Nephron progenitor cell (in vitro differentiated cells): ENCODE results near the gene URB1.

Source experiments
- DNase-seq: peaks from one replicate; pipeline ENCODE4 v3.0.0; 2021
- H3K27ac Mint-ChIP-seq: 2 replicates; pipeline ENCODE4 v1.8.0; 2021; ENCODE audit warnings: mild to moderate bottlenecking, moderate library complexity, mixed read lengths
- H3K27me3 Mint-ChIP-seq: 2 replicates; pipeline ENCODE4 v1.8.0; 2021; ENCODE audit warnings: mild to moderate bottlenecking, low read depth, mixed read lengths; ENCODE audit not compliant: poor library complexity
- H3K36me3 Mint-ChIP-seq: 2 replicates; pipeline ENCODE4 v1.8.0; 2021; ENCODE audit warnings: low read depth, mixed read lengths
- H3K4me1 Mint-ChIP-seq: 2 replicates; pipeline ENCODE4 v1.8.0; 2021; ENCODE audit warnings: mixed read lengths
- H3K4me3 Mint-ChIP-seq: 2 replicates; pipeline ENCODE4 v1.8.0; 2021; ENCODE audit warnings: mild to moderate bottlenecking, moderate library complexity, mixed read lengths
- H3K9me3 Mint-ChIP-seq: 2 replicates; pipeline ENCODE4 v1.8.0; 2021; ENCODE audit warnings: mild to moderate bottlenecking, moderate library complexity, mixed read lengths
- CTCF ChIP-seq: fragments of 200-600 bp; sonication (generic); IDR thresholded peaks from 2 replicates; pipeline ENCODE4 v1.5.0; 2021; ENCODE audit warnings: antibody characterized with exemption

URB1 gene

DNA sequence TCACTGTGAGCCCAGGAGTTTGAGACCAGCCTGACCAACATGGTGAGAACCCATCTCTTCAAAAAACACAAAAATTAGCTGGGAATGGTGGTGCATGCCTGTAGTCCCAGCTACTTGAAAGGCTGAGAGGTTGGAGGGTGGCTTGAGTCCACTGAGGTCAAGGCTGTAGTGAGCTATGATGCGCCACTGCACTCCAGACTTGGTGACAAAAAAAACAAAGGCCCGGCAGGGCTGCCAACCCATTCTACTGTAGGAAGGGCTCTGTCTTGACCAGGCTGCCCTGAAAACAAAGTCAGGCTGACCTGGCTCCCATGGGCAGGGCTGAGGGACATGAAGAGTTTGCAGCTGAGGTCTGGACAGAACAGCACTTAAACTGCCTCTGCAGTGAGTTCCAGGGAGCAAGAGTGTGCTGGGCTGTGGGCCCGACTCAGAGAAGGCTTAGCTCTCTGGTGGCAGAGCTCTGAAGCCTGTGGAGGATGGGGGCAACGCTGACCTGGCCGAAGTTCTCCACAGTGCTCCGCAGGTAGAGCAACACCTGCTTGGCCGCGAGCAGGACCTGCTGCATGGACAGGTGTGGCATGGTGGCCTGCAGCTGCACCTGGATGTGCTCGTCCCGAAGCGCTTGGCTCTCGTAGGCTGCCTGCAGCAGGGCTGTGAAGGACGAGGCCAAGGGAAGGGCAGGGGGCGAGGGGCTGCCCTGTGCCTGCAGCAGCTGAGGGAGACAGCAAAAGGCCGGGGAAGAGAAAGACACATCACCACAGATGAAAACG, 42.4 kb downstream of the URB1 start:
- Mint-ChIP-seq H3K36me3 (peaks cover 81% of the 10 kb centered on the region), H3K4me3 (no peak overlapping the region)

GRCh38 chr21:32349333-32349944, 43.4 kb downstream of the URB1 start:
- H3K4me1 Mint-ChIP-seq, result no peaks in the 10 kb centered on the region
- H3K27ac Mint-ChIP-seq, result no peak overlapping the region
- TF ChIP-seq CTCF, result no peak
- no peak for DNase-seq
- peaks cover 81% of the 10 kb centered on the region for H3K36me3 Mint-ChIP-seq
- H3K4me3 Mint-ChIP-seq, result no peak overlapping the region
- no peaks in the 10 kb centered on the region for H3K27me3 Mint-ChIP-seq
- peaks cover 9% of the 10 kb centered on the region for H3K9me3 Mint-ChIP-seq

More for the DNA sequence above, 42.4 kb downstream of the URB1 start:
- Mint-ChIP-seq H3K4me1 (no peaks in the 10 kb centered on the region), H3K27ac (no peak overlapping the region), H3K27me3 (no peaks in the 10 kb centered on the region), H3K9me3 (no peaks in the 10 kb centered on the region)
- no peak for DNase-seq
- no peak for TF ChIP-seq CTCF

DNA sequence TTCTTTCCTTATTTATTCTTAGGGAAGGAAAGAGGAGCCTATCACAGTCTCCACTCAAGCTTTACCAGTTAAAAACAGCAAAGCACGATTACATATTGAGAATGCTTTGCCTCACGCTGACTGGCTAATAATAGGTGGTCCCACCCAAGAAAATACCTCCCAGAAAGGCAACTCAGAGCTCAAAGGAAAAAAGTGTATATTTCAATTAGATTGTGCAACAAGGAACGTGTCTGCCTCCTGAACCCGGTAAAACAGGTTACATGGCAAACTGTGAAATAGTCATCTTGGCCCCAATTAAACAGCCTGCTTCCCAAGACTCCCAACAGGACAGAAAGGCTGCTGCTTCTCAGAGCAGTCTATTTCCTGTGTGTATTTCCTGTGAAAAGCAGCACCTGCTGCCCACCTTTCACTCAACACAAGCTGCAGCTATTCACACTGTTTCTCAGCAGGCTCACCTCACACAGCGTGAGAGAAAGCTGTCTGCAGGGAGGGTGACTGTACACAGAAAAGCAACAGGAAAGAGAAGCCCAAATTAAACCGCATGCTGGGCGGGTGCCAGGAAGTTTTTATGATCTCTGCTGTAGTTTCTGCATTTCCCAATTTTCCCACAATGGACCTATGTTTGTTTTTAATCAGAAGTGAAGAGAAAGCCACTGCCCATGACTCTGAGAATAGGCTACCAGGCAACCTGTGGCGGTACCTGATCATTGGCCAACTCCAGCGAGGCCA, 44.0 kb downstream of the URB1 start:
- peak overlapping the region; percentile 45 for H3K27ac Mint-ChIP-seq
- H3K36me3 Mint-ChIP-seq, result peaks cover 81% of the 10 kb centered on the region
- peaks cover 13% of the 10 kb centered on the region for H3K9me3 Mint-ChIP-seq
- DNase-seq, result no peak
- no peaks in the 10 kb centered on the region for H3K27me3 Mint-ChIP-seq
- no peaks in the 10 kb centered on the region for H3K4me1 Mint-ChIP-seq
- H3K4me3 Mint-ChIP-seq, result no peak overlapping the region
- no peak for TF ChIP-seq CTCF

DNA sequence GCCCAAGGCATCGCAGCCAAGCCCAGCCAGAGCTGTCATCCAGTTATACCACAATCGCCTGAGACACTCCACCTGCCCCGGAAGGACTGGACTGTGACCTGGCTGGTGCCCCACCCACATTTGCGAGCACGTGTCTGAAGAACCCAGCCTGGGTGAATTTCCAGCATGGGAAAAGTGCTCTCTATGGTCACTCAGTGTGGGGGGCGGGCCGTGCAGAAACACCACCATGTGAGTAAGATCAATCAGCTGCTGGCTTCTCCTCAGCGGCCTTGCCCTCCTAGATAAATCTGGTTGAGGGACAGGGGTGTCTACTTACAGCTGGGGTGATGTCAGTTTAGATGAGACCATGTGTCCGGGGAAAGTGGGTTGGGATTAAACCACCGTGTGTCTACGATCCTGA, 44.8 kb downstream of the URB1 start:
- Mint-ChIP-seq H3K27me3 (no peaks in the 10 kb centered on the region), H3K36me3 (peaks cover 81% of the 10 kb centered on the region), H3K4me1 (no peaks in the 10 kb centered on the region), H3K4me3 (no peak overlapping the region), H3K9me3 (peaks cover 20% of the 10 kb centered on the region), H3K27ac (no peak overlapping the region)
- no peak for DNase-seq
- no peak for TF ChIP-seq CTCF

DNA sequence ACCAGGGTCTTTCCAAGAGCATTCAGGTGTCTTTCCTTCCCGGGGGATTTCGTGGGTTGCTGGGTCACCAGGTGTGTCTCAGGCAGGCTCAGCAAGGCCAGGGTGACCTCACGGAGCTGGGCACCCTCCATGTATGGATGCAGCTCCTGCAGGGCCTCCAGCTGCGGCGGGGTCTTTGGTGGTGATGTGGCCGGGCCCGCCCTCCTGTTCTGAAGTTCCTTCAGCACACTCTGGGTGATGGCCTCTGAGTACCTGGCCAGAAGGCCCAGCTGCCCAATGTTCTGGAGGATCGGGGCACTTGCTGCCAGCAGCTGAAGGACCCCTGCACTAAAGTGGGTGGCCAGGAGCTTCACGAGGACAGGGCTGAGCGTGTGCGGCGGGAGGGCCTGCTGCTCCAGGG, 45.5 kb downstream of the URB1 start:
- H3K36me3 Mint-ChIP-seq, result peaks cover 85% of the 10 kb centered on the region
- no peak for TF ChIP-seq CTCF
- peaks cover 20% of the 10 kb centered on the region for H3K9me3 Mint-ChIP-seq
- no peaks in the 10 kb centered on the region for H3K27me3 Mint-ChIP-seq
- no peak for DNase-seq
- no peaks in the 10 kb centered on the region for H3K4me1 Mint-ChIP-seq
- H3K27ac Mint-ChIP-seq, result no peak overlapping the region
- H3K4me3 Mint-ChIP-seq, result no peak overlapping the region
